GM18526 (cell line): ENCODE results near the gene SKIDA1.

ENCODE experiments used
- POLR2A ChIP-seq: IDR thresholded peaks from 3 replicates; pipeline ENCODE4 v1.6.1; 2011; ENCODE audit not compliant: insufficient read length; ENCODE audit errors: extremely low read depth

Gene SKIDA1

GRCh38 chr10:21525367-21526187, at the start of gene SKIDA1:
Gene SKIDA1, minus strand, starts transcription at chr10:21525682. Its CDS starts 7,860 bp downstream, at chr10:21517822.
- no peak for TF ChIP-seq POLR2A

- TF ChIP-seq POLR2A, result no peak
Observed at GRCh38 chr10:21572578-21572977, 47.1 kb upstream of the SKIDA1 start.

- TF ChIP-seq POLR2A, result no peak
Observed at GRCh38 chr10:21570761-21571521, 45.5 kb upstream of the SKIDA1 start.

GRCh38 chr10:21556527-21556926, 31.0 kb upstream of the SKIDA1 start:
- no peak for TF ChIP-seq POLR2A

GRCh38 chr10:21552638-21553037, 27.2 kb upstream of the SKIDA1 start:
- no peak for TF ChIP-seq POLR2A

- TF ChIP-seq POLR2A, result no peak
Observed at GRCh38 chr10:21547246-21547645, 21.8 kb upstream of the SKIDA1 start.

- no peak for TF ChIP-seq POLR2A
Observed at GRCh38 chr10:21536874-21537273, 11.4 kb upstream of the SKIDA1 start.

- TF ChIP-seq POLR2A, result no peak
Observed at GRCh38 chr10:21535494-21535965, 10.0 kb upstream of the SKIDA1 start.

- TF ChIP-seq POLR2A, result no peak
Observed at GRCh38 chr10:21534604-21535493, 9.4 kb upstream of the SKIDA1 start.

GRCh38 chr10:21534280-21534586, 8.8 kb upstream of the SKIDA1 start:
- TF ChIP-seq POLR2A, result no peak

GRCh38 chr10:21533467-21534279, 8.2 kb upstream of the SKIDA1 start, which contains the start of gene MLLT10:
Gene MLLT10, plus strand, starts transcription at chr10:21534232. Its CDS starts 413 bp downstream, at chr10:21534645.
- TF ChIP-seq POLR2A, result peak; percentile 87

GRCh38 chr10:21532694-21533466, 7.4 kb upstream of the SKIDA1 start:
- TF ChIP-seq POLR2A, result no peak

GRCh38 chr10:21531164-21531563, 5.7 kb upstream of the SKIDA1 start:
- TF ChIP-seq POLR2A, result no peak

GRCh38 chr10:21530641-21531040, 5.2 kb upstream of the SKIDA1 start:
- TF ChIP-seq POLR2A, result no peak
